MM.1S (cell line): ENCODE results near the gene ANXA11.
"Not testable (repeated sequence)": the region's sequence is repeated elsewhere in the genome, so short reads cannot be mapped to it uniquely, and the experiment has no call there.

ENCODE experiments used
- DNase-seq: peaks from one replicate; pipeline ENCODE4 v3.0.0-alpha.2; 2015
- H2AFZ ChIP-seq: fragments of 300-600 bp; sonication (generic); 2 replicates; pipeline ENCODE4 v1.6.0; 2016; ENCODE audit warnings: antibody characterized with exemption, low read length
- H3F3A ChIP-seq: fragments of 300-600 bp; sonication (generic); 2 replicates; pipeline ENCODE4 v1.6.1; 2016; ENCODE audit warnings: mild to moderate bottlenecking, antibody characterized with exemption, low read length, moderate library complexity, mixed read lengths; ENCODE audit not compliant: insufficient read depth
- H3K27ac ChIP-seq: fragments of 300-600 bp; sonication (generic); 2 replicates; pipeline ENCODE4 v1.5.1; 2016; ENCODE audit warnings: mild to moderate bottlenecking, low read length
- H3K27me3 ChIP-seq: fragments of 300-600 bp; sonication (generic); replicated peaks from 2 replicates; pipeline ENCODE4 v1.6.0; 2016; ENCODE audit warnings: low read length; ENCODE audit not compliant: insufficient read depth
- H3K36me3 ChIP-seq: fragments of 300-600 bp; sonication (generic); replicated peaks from 2 replicates; pipeline ENCODE4 v1.6.1; 2016; ENCODE audit warnings: mild to moderate bottlenecking, low read length, mixed read lengths; ENCODE audit not compliant: insufficient read depth
- H3K4me1 ChIP-seq: fragments of 300-600 bp; sonication (generic); 2 replicates; pipeline ENCODE4 v1.6.1; 2016; ENCODE audit warnings: low read length, mixed read lengths
- H3K4me2 ChIP-seq: fragments of 300-600 bp; sonication (generic); 2 replicates; pipeline ENCODE4 v1.6.0; 2016; ENCODE audit warnings: low read depth, low read length
- H3K4me3 ChIP-seq: fragments of 300-600 bp; sonication (generic); 2 replicates; pipeline ENCODE4 v1.5.1; 2016; ENCODE audit warnings: low read length, mixed read lengths
- H3K79me2 ChIP-seq: fragments of 300-600 bp; sonication (generic); 2 replicates; pipeline ENCODE4 v1.6.1; 2016; ENCODE audit warnings: mixed run types, low read length, mixed read lengths
- H3K9ac ChIP-seq: fragments of 300-600 bp; sonication (generic); 2 replicates; pipeline ENCODE4 v1.6.1; 2016; ENCODE audit warnings: low read length, mixed read lengths
- H3K9me2 ChIP-seq: fragments of 300-600 bp; sonication (generic); replicated peaks from 2 replicates; pipeline ENCODE4 v1.6.1; 2016; ENCODE audit warnings: mild to moderate bottlenecking, low read length, mixed read lengths; ENCODE audit not compliant: insufficient read depth
- H3K9me3 ChIP-seq: fragments of 300-600 bp; sonication (generic); replicated peaks from 2 replicates; pipeline ENCODE4 v1.6.1; 2016; ENCODE audit warnings: mild to moderate bottlenecking, low read length, mixed read lengths; ENCODE audit not compliant: insufficient read depth
- H4K20me1 ChIP-seq: fragments of 300-600 bp; sonication (generic); 2 replicates; pipeline ENCODE4 v1.6.1; 2016; ENCODE audit warnings: mild to moderate bottlenecking, low read length, moderate library complexity, mixed read lengths; ENCODE audit not compliant: insufficient read depth
- CTCF ChIP-seq: fragments of 300-600 bp; sonication (generic); IDR thresholded peaks from 2 replicates; pipeline ENCODE4 v1.5.1; 2016; ENCODE audit warnings: antibody characterized with exemption, low read length, mixed read lengths
- EZH2 ChIP-seq: fragments of 300-600 bp; sonication (generic); optimal IDR thresholded peaks from 2 replicates; pipeline ENCODE3; 2017; ENCODE audit warnings: low read depth, mild to moderate bottlenecking, antibody characterized with exemption, low read length, mixed read lengths
- EZH2phosphoT487 ChIP-seq: fragments of 300-600 bp; sonication (generic); IDR thresholded peaks from 2 replicates; pipeline ENCODE4 v1.6.1; 2018; ENCODE audit warnings: antibody characterized with exemption, low read length

Gene ANXA11

DNA sequence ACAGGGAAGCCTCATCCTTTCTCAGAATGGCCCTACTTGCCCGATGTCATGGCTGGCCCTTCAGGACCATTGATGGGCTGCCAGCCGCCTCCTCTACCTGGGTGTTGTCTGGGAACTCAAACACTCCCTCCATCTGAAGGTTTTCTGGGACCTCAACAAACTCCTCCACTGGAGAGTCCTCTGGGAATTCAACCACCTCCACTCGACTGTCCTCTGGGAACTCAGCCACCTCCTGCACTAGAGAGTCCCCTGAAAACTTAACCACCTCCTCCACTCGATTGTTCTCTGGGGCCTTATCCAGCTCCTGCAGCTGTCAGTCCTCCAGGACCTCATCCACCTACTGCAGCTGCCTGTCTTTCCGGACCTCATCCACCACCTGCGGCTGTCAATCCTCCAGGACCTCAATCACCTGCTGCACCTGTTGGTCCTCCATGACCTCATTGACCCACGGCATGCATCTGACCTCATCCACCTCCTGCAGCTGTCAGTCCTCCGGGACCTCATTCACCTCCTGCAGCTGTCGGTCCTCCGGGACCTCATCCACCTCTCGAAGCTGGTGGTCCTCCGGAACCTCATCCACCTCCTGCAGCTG lies 47.1 kb upstream of the ANXA11 start:
- H3K9me2 ChIP-seq, result no peaks in the 10 kb centered on the region
- peak; percentile 23 for DNase-seq
- no peak overlapping the region for H3K27ac ChIP-seq
- H3F3A ChIP-seq, result peaks cover 3% of the 10 kb centered on the region; the same call in 1 of the 2 replicates
- H3K4me3 ChIP-seq, result no peak overlapping the region
- H3K36me3 ChIP-seq, result no peaks in the 10 kb centered on the region
- no peaks in the 10 kb centered on the region for H3K9me3 ChIP-seq
- no peaks in the 10 kb centered on the region for H3K27me3 ChIP-seq
- no peak overlapping the region for H2AFZ ChIP-seq
- TF ChIP-seq EZH2phosphoT487 (no peak), EZH2 (no peak), CTCF (no peak)
- H3K4me2 ChIP-seq, result no peak overlapping the region
- H3K79me2 ChIP-seq, result no peaks in the 10 kb centered on the region
- H3K4me1 ChIP-seq, result peaks cover 17% of the 10 kb centered on the region
- H4K20me1 ChIP-seq, result no peaks in the 10 kb centered on the region
- no peak overlapping the region for H3K9ac ChIP-seq

GRCh38 chr10:80251703-80252280 lies 46.5 kb upstream of the ANXA11 start:
- not testable (repeated sequence) for DNase-seq, H3K4me3 ChIP-seq, H3K27ac ChIP-seq, H3K36me3 ChIP-seq, H3K79me2 ChIP-seq, H3K4me2 ChIP-seq, H3K27me3 ChIP-seq, H3F3A ChIP-seq, H4K20me1 ChIP-seq, H3K9ac ChIP-seq, H3K9me2 ChIP-seq, H3K9me3 ChIP-seq, H2AFZ ChIP-seq
- peaks cover 17% of the 10 kb centered on the region for H3K4me1 ChIP-seq

GRCh38 chr10:80250399-80250798 lies 45.1 kb upstream of the ANXA11 start:
- H3K27me3 ChIP-seq, H3K9ac ChIP-seq, H4K20me1 ChIP-seq, H3K79me2 ChIP-seq, H3K4me3 ChIP-seq, H3K9me2 ChIP-seq, H3K27ac ChIP-seq, DNase-seq, H2AFZ ChIP-seq, H3K9me3 ChIP-seq, H3F3A ChIP-seq, H3K36me3 ChIP-seq, H3K4me2 ChIP-seq: not testable (repeated sequence)
- peaks cover 17% of the 10 kb centered on the region for H3K4me1 ChIP-seq

GRCh38 chr10:80249906-80250305 lies 44.6 kb upstream of the ANXA11 start:
- not testable (repeated sequence) for H4K20me1 ChIP-seq, H3F3A ChIP-seq, H3K27me3 ChIP-seq, H3K4me3 ChIP-seq, DNase-seq, H3K4me2 ChIP-seq, H3K9me2 ChIP-seq, H3K9me3 ChIP-seq, H3K9ac ChIP-seq, H3K79me2 ChIP-seq, H3K27ac ChIP-seq, H2AFZ ChIP-seq, H3K36me3 ChIP-seq
- H3K4me1 ChIP-seq, result peaks cover 17% of the 10 kb centered on the region

DNA sequence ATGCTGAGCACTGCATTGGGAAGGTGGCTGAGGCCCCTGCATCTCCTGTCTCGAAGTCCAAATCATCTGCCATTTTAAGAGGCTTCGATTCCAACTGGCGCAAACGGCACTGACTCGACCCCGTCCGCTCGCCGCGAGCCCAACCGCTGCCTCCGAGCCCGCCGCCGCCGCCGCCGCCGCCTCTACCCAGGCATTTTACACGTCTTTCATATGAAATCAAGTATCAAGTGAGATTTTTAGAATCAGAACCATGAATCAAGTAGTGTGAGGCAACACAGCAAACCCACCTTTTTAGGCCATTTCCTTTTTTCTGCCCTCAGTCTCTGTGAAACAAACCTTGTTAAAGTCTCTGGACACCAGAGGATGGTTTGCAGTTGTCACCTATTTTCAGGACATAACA lies 42.3 kb upstream of the ANXA11 start:
- not testable (repeated sequence) for H2AFZ ChIP-seq, H3K9me3 ChIP-seq, H3K4me2 ChIP-seq, H4K20me1 ChIP-seq, H3K4me1 ChIP-seq, H3K9me2 ChIP-seq, H3K9ac ChIP-seq, H3F3A ChIP-seq, H3K36me3 ChIP-seq, H3K27ac ChIP-seq, H3K4me3 ChIP-seq, H3K27me3 ChIP-seq, H3K79me2 ChIP-seq, DNase-seq

DNA sequence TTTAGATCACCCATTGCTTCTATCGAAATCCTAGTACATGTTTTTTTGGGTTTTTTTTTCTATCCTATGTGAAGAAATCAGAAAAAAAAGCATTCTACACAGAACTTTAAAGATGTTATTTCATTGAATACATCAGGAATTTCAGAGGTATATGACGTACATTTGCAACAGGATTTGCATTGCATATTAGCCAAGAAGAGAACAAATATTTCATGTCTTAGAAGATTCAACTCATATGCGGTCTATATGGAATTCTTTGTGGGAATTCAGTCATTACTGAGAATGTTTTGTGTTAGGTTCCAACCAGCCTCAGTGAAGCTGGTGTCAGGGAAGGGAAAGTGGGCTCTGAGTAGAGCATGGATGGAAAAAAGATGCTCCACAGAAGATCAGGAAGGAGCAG lies 39.0 kb upstream of the ANXA11 start:
- H3K27me3 ChIP-seq, H3K79me2 ChIP-seq, H4K20me1 ChIP-seq, H3K9me2 ChIP-seq, H3K9ac ChIP-seq, H3K4me3 ChIP-seq, H3K9me3 ChIP-seq, H3K36me3 ChIP-seq, H3K27ac ChIP-seq, H3K4me2 ChIP-seq, H2AFZ ChIP-seq, DNase-seq, H3F3A ChIP-seq, H3K4me1 ChIP-seq: not testable (repeated sequence)

GRCh38 chr10:80242341-80242740 lies 37.0 kb upstream of the ANXA11 start:
- H3K79me2 ChIP-seq, H3K27ac ChIP-seq, DNase-seq, H4K20me1 ChIP-seq, H3K27me3 ChIP-seq, H3K9me3 ChIP-seq, H2AFZ ChIP-seq, H3K9ac ChIP-seq, H3K4me1 ChIP-seq, H3K36me3 ChIP-seq, H3F3A ChIP-seq, H3K4me2 ChIP-seq, H3K9me2 ChIP-seq, H3K4me3 ChIP-seq: not testable (repeated sequence)
